ENCODE measurements around the gene SMPDL3A.

Gene SMPDL3A

DNA sequence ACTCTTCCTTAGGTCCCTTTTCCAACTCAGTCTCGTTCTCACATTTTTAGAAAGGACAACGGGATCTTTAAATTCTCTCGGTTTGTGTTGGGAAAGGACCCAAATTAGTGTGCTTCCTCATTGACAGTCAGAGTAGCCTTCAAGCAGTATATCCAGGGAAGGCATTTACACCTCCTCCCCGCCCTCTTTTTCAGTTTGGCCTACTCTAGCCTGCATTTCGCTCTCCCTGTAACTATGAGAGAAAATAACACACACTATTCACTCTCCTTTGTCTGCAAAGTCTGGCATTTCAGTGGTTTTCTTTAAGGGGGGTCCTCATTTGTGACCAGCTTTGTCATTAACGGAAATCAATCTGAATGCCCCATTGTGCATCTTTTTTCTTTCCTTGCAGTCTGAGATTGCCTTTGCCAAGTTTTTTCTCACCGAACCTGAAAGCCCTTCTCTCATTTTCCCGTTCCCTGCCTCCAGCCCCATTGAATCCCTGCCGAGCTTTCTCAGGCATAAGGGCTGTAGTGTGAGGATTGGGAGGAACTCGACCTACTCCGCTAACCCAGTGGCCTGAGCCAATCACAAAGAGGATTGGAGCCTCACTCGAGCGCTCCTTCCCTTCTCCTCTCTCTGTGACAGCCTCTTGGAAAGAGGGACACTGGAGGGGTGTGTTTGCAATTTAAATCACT, 9.9 kb upstream of the SMPDL3A start:
- DNase-seq = no peak

DNA sequence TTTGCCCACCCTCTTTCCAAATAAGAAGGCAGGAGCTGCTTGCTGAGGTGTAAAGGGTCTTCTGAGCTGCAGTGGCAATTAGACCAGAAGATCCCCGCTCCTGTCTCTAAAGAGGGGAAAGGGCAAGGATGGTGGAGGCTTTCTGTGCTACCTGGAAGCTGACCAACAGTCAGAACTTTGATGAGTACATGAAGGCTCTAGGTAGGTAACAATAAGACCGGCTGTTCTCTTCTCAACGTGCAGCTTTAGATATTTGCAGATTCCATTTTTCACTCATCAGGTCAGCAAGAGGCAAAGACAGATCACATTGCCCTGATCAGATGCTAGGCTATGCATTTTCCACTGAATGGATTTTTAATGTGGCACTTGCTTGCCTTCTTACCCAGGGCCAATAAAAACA, 9.4 kb upstream of the SMPDL3A start, which contains the start of gene FABP7:
TSS of gene FABP7 (plus strand) at position 50 of the 400 bp plus-strand sequence. CDS start at position 129, 79 bp downstream.
- no peak for DNase-seq

DNA sequence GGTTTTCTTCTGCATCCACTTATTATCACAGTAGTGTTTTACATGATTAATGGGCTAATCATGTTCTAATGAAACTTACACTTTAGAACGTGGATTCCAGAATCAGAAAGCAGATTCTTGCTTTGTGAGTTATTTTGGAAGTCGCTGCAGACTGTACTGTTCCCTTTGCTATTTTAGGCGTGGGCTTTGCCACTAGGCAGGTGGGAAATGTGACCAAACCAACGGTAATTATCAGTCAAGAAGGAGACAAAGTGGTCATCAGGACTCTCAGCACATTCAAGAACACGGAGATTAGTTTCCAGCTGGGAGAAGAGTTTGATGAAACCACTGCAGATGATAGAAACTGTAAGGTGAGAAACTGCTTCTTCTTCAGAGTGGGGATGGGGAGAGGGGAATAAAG, 8.9 kb upstream of the SMPDL3A start:
- DNase-seq = no peak

DNA sequence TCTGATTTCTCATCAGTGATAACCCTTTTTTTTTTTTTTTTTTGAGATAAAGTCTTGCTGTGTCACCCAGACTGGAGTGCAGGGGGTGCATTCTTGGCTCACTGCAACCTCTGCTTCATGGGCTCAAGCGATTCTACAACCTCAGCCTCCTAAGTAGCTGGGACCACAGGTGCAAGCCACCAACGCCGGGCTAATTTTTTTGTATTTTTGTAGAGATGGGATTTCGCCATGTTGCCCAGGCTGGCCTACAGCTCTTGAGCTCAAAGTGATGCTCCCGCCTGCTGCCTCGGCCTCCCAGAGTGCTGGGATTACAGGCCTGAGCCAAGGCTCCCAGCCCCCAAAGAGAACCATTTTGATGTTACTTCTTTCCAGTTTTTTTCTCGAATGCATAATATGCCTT, 7.3 kb upstream of the SMPDL3A start:
- DNase-seq = no peak

DNA sequence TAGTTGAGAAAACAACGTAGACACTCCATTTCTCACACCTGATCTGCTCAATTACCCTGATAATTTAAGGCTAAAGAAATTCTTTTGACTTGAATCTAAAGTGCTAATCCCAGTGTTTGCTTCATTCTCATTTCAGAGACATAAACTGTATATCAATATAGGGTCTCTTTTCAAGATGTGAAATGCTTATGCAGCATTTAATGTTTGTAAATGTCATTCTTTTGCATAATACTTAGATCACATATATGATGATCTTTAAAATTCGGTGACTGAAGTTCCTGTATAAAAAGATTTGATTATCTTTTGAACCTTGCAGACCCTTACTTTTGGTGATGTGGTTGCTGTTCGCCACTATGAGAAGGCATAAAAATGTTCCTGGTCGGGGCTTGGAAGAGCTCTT, 5.7 kb upstream of the SMPDL3A start:
- no peak for DNase-seq

DNA sequence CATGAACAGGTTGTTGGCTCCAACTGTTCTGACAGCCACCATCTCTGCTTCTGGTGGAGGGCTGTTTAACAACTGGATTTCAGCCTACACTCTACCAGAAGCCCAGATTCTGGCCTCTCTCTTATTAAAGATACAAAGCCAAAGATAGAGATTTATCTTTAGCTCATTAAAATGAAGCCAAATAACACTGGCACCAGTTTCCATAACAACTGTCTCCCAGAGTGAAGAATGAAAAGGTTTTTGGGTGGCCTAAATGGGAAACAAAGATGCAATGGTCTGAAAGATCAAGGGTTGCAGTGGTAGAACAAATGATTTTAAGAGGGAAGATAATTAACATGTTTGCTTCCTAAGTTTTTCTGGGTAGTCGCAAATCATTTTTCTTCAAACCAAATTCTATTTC, 3.2 kb upstream of the SMPDL3A start:
- DNase-seq = no peak

DNA sequence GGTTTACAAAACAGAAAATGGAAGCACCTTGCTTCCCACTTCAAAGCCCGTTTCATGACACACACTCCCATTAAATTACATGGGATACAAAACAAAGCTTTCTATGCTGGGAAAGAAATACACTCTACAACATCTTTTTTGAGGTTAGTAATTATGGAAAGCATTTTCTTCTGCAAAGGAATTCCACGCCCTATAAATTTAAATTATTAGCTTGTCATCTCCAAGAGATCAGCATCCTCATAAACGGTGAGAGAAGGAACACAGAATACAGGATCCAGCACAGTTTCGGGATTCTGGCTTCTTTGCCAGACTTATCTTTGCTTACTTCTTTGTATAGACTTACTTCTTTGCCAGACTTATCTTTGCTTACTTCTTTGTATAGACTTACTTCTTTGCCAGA, 1.3 kb upstream of the SMPDL3A start:
- DNase-seq = no peak

DNA sequence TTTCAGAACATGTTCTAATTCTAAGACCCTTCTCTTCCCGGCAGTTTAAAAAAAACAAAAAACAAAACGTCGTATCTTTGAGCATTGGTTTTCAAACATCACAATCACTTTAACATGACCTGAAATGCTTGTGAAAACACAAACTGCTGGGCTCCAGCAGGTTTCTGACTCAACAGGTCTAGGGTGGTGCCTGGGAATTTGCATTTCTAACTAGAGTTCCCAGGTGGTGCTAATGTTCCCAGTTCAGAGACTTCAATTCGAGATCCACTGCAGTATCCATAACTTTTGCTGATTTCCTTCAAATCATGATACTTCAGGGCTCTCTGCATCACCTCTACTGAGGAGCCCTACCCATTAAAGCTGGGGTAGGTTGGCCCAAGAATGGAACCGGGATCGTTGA, 850 bp upstream of the SMPDL3A start:
- no peak for DNase-seq

DNA sequence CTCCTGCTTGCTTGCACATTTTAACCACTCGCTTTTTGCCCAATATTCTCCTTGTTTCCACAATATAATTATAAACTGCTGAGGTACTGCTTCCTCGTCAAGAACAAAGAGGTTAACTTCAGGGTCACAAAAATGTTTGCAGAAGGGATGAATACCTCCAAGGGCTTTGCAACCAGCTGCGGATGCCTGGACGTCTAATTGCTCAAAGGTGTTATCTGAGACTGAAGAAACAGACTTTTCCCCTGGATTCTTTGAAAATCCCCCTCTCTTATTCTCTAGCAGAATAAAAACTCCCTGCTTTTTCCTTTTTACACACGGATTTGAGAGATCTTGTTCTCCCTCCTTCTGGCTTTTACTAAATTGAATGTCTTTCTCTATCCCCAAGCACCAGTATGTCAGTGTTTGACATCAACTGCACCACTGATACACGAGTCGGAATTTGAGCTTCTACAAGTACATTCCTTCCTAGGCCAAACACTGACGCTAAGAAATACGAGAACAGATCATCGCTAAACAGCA, 336 bp upstream of the SMPDL3A start:
- no peak for DNase-seq

DNA sequence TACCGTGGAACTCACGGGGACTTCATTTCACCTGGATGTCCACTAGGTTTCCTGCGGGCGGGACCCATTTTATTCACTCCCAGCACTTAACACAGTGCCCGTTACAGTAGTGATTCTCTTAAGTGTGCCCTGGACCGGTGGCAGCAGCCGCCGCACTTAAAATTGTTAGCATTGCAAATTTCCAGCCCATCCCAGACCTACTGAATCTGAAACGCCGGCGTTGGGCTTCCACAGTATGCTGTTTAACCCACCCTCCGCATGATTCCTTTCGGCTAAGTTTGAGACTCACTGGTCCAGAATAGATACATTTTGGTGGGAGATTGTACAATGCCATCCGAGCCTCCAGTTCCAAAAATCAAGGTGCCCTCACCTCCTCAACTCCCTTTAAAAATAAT, 967 bp downstream of the SMPDL3A start:
- DNase-seq = no peak

DNA sequence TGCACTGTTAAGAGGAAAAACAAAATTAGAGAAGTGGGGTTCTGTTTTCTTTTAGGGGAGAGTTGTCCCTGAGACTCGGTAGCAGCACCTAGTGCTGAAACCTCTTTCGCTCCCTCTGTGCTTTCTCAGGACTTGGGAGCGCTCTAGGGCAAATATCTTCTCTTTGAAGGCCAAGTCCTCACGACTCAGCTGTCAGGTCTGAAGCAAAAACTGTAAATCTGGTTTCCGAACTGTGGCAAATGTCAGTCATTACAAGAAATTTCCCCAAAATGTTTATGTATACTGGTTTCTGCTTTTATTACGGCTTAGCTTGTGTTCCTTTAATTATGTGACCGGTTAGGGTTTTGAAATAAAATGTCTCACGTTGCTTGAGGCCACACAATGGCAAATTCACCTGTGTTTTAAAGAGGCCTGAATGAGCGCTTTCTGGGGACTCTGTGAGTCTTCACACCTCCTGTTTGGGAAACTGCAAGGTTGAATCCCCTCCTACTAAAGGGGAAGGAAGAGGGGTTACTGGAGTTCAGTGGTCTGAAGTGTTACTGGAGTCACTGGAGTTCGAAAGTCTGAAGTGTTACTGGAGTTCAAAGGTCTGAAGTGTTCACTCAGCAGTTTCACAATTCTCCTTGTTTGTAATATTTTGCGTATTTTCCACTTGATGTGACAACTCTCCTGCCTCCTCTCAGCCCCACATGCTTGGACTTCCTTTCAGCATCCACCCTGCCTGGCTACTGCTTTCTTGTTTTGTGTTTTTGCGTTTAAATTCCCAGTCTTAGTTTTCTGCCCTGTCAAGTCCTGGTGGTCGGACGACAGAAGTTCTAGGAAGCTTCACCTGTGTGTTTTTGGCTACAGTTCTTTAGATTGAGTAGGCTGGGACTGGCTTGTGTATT, 1.6 kb downstream of the SMPDL3A start:
- DNase-seq = no peak

DNA sequence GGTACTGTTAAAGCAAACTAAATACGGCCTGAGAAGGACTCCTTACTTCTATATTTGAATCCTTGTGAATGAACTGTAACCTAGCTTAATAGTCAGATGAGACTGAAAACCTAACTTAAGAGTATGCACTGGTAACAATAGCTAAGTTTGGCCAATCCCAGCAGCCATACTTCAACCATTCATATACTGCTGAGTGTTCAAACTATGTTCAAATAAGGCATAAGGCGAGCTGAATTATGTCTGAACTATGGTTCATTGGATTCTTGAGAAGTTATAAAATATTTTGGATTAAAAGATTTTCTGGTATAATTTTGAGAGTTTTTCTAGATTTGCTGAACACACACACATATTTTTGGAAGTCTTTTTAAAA, 2.2 kb downstream of the SMPDL3A start:
- no peak for DNase-seq

DNA sequence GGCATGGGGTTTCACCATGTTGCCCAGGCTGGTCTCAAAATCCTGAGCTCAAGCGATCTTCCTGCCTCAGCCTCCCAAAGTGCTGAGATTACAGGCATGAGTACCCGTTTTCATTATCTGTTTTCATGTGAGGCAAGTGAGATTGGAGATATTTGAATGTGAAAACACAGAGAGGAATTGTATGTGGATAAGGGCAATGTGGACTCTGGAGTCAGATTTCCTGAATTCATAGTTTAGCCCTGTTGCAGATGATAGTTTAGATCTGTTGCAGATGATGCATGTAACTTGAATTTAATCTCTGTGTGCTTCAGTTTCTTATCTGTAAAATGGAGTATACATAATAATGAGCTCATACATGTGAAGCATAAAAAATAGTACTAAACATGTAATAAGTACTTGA, 3.7 kb downstream of the SMPDL3A start:
- DNase-seq = no peak

DNA sequence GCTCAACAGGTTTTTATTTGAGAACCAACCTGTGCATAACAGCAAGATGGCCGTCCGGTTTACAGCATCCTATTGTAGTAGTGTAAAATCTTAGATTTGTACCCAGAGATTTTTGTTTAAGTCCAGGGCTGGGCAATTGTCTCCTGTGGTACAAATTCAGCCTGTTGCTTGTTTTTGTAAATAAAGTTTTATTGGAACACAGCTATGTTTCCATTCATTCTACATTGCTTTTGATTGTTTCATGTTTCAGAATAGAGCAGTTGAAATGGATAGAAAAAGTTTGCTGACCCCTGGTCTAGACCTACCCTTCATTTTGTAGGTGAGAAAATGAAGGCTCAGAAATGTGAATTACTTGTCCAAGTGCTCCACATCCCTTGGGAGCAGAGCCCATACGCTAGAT, 8.5 kb downstream of the SMPDL3A start:
- no peak for DNase-seq

DNA sequence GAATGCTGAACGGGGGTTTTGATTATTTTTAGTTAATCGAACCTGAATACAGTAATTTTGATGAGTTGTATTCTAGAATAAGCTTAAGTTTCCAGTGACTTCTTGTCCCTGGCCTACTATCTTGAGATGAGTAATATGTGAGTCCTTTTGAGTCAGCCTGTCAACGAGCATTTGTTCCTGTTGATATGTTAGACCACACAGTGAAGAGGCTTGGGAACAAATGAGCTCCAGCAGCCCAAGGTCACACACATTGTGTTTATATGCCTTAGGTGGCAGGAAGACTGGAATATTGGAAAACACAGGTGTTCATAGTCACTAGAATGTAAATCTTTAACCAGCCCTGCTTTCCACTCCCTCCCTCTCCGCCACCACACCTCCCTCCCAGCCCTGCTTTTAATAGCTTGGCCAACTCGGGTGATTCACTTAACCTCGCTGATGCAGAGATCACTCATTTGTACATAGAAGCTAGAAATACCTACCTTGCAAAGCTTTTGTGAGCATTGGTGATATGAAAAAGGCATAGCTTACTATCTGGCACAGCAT, 9.1 kb downstream of the SMPDL3A start:
- peak; percentile 31 for DNase-seq

DNA sequence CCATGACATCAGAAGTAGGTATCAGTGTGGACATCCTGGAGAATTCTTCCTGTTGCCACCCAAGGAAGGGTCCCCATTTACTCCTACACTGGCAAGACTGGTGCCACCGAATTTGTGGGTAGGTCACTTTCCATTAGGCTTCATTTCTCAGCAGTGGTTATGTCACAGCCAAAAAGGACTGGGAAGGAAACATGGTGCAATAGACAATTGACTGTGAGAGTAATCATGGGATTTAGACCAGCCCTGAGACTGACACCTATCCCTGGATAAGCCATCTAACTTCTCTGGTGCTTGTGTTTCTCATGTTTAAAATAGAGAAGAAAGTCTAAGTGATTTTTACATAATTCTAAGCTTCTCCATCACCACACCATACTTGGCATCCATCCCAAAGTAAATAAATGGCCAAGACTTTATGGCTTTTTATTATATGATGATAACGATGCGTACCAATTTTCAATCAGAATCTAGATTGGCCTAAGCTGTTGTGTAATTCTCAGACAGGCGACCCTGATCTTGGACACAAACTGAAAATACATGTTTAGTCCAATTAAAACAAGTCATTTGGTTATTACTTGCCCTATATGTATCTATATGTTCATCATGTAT, 10.2 kb downstream of the SMPDL3A start:
- no peak for DNase-seq

DNA sequence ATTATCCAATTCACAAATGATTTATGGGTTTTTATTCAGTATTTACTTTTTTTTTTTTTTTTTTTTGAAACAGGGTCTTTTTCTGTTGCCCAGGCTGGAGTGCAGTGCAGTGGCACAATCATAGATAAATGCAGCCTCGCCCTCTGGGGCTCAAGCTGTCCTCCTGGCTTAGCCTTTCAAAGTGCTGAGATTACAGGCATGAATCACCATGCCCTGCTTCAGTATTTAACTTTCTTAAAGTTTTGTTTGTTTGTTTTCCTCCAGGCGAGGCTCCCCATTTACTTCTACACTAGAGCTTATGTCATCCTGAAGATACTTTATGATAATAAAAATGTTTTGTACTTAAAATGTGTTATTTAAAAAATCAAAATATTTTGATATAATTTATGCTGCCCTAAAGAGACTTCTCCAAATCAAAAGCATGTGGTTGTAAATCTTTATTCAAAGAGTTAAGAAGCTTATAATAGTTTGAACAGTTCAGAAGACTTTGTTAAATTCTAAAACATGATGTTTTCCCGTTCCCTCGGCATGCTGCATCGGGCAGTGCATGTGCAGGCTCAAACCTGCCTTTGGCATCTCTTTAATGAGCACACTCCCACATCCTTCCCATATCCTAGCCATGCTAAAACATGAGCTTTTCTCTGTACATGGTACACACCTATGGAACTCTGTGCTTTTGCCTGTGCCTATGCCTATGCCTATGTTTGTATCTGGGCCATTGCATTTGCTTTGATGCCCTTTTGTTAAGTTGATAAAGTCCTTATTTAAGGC, 11.0 kb downstream of the SMPDL3A start:
- no peak for DNase-seq

DNA sequence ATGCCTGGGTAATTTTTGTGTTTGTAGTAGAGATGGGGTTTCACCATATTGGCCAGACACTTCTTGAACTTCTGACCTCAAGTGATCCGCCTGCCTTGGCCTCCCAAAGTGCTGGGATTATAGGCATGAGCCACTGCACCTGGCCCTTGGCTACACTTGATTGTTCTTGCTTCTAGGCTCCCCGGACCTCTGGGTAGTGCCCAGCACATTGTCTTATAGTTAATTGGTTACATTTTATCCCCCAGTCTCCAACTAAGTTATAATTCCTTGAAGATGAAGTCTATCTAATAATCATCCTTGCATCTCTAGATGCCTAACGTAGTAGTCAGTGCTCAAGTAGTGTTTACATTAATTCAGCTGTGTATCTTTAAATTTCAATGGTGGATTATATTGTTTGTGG, 11.8 kb downstream of the SMPDL3A start:
- no peak for DNase-seq

DNA sequence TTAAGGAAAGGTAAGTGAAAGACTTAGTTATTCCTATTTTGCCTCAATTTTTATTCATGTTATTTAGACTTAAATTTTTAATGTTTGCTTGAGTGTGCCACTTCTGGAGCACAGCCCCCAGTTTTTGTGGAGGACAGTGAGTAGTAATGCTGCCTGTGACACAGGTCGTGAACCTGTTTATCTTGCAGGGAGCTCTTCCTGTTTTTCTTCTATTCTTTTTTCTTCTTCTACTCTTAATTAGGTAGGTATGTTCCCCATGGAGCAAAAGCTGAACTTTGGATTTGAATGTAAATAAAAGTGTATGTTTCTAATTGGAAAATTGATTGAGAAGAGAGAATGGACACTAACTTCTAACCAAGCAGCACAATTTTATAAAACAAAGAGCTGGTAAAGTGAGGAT, 12.3 kb downstream of the SMPDL3A start:
- DNase-seq = no peak

DNA sequence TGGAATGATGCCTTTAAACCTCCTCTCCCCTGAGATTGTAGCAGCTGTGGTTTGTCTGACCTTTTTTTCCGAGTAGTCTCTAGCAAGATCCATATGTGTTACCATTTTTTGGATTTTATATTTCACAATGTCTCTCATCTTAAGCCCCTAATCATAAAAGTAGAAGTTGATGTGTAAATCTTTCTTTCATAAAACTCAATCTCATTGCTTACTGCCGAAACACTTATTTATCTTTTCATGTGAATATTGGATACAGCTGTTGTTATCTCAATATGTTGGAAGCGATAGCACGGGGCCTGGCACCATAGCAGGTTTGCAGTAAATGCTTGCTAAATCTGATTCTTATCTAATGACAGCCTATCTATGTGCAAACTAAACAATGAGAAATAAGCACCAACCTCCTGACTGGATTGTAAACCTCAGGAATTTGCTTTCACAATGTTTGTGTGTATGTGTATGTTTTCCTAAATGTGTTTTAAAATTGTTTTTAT, 14.2 kb downstream of the SMPDL3A start:
- no peak for DNase-seq

DNA sequence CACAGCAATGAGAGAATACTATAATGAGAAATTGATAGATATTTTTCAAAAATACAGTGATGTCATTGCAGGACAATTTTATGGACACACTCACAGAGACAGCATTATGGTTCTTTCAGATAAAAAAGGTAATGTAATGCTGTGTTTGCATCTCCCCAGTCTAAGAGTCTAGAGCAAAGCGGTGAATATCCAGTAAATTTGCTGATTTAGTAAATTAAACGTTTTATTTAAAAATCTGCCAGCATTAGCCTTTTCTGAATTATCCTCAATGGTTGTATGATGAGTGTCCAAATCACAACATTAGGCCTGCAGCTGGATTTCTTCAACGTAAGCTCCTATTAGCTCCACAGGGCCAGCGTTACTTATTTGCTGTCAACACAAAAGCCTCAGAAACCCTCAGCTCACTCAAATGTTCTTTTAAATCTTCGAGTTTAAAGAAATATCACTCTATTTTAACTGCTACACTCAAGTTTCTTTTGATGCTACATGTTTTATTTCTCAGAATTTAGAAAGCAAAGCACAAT, 16.0 kb downstream of the SMPDL3A start:
- DNase-seq = no peak

DNA sequence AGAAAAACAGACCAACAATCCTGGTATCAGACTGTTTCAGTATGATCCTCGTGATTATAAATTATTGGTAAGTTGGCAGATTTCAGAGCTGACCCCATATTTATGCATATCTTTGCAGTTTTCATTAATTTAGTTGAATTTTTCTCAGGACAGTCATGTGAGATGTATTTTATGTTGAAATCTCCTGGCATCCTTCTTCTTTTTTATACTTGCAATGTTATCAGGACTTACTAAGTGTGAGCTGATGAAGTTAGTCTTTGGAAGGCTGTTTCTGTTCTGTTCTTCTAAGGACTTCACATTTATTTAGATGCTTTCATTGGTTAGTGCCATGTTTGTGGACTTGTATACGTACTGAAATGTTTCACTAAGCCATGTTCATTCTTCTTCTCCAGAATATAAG, 17.2 kb downstream of the SMPDL3A start:
- DNase-seq = no peak
